GM23248 (cell line): Measurements from ENCODE around the gene JUP. TPM values are rescaled to one million over a fixed set of nuclear protein-coding genes. Genes with fewer than 3 reads are reported as not detected.

Experiments
- DNase-seq: peaks from one replicate; pipeline ENCODE4 v3.0.0-alpha.2; 2015
- H2AFZ ChIP-seq: fragments of 200-600 bp; sonication (generic); 2 replicates; pipeline ENCODE4 v1.6.1; 2016; ENCODE audit warnings: antibody characterized with exemption
- H3F3A ChIP-seq: fragments of 200-600 bp; sonication (generic); 2 replicates; pipeline ENCODE4 v1.6.1; 2016; ENCODE audit warnings: mild to moderate bottlenecking, antibody characterized with exemption, mixed run types; ENCODE audit not compliant: insufficient read depth
- H3K27ac ChIP-seq: fragments of 200-600 bp; sonication (generic); 2 replicates; pipeline ENCODE4 v1.5.1; 2016; ENCODE audit warnings: mild to moderate bottlenecking
- H3K27me3 ChIP-seq: fragments of 200-600 bp; sonication (generic); replicated peaks from 2 replicates; pipeline ENCODE4 v1.6.1; 2016; ENCODE audit warnings: mild to moderate bottlenecking; ENCODE audit not compliant: insufficient read depth
- H3K36me3 ChIP-seq: fragments of 200-600 bp; sonication (generic); 2 replicates; pipeline ENCODE4 v1.6.1; 2016; ENCODE audit warnings: low read depth, mild to moderate bottlenecking
- H3K4me1 ChIP-seq: fragments of 200-600 bp; sonication (generic); 2 replicates; pipeline ENCODE4 v1.6.1; 2016; ENCODE audit warnings: mild to moderate bottlenecking; ENCODE audit not compliant: insufficient read depth
- H3K4me2 ChIP-seq: fragments of 200-600 bp; sonication (generic); one replicate; pipeline ENCODE4 v1.6.1; 2016; ENCODE audit warnings: mild to moderate bottlenecking; ENCODE audit not compliant: unreplicated experiment
- H3K4me3 ChIP-seq: fragments of 200-600 bp; sonication (generic); 2 replicates; pipeline ENCODE4 v1.5.1; 2016; ENCODE audit warnings: mild to moderate bottlenecking
- H3K79me2 ChIP-seq: fragments of 200-600 bp; sonication (generic); 2 replicates; pipeline ENCODE4 v1.6.1; 2016; ENCODE audit warnings: mild to moderate bottlenecking; ENCODE audit not compliant: insufficient read depth
- H3K9ac ChIP-seq: fragments of 200-600 bp; sonication (generic); 2 replicates; pipeline ENCODE4 v1.6.1; 2016; ENCODE audit warnings: mild to moderate bottlenecking
- H3K9me2 ChIP-seq: fragments of 200-600 bp; sonication (generic); 2 replicates; pipeline ENCODE4 v1.6.1; 2016; ENCODE audit warnings: mixed run types, mild to moderate bottlenecking, moderate library complexity; ENCODE audit not compliant: insufficient read depth
- H3K9me3 ChIP-seq: fragments of 200-600 bp; sonication (generic); one replicate; pipeline ENCODE4 v1.6.1; 2017; ENCODE audit warnings: low read depth
- H4K20me1 ChIP-seq: fragments of 200-600 bp; sonication (generic); 2 replicates; pipeline ENCODE4 v1.6.0; 2016; ENCODE audit not compliant: insufficient read depth
- EZH2 ChIP-seq: fragments of 200-600 bp; sonication (generic); IDR thresholded peaks from 2 replicates; pipeline ENCODE4 v1.6.1; 2018; ENCODE audit warnings: antibody characterized with exemption, mild to moderate bottlenecking; ENCODE audit not compliant: insufficient read depth, poor library complexity, severe bottlenecking
- EZH2phosphoT487 ChIP-seq: fragments of 200-600 bp; sonication (generic); IDR thresholded peaks from 2 replicates; pipeline ENCODE4 v1.6.1; 2018; ENCODE audit warnings: antibody characterized with exemption, moderate library complexity, mild to moderate bottlenecking, low read depth; ENCODE audit not compliant: insufficient read depth
- WGBS, 2 experiments: methylation state at CpG; one replicate each; pipeline ENCODE4 v1.1.6; 2015 to 2017; ENCODE audit warnings: low lambda C conversion rate in 2 of 2, low coverage in 1 of 2; ENCODE audit errors: missing lambda C conversion rate in 2 of 2; 5-methylcytosine and 5-hydroxymethylcytosine counted together
- in situ Hi-C: fragments of 300-500 bp; cut with MboI; formaldehyde crosslinking; loops from 2 replicates; pipeline ENCODE4 v1.15.0; 2020
- polyA plus RNA-seq: library from polyadenylated mRNA; unstranded; fragments of >200 nt; fragmentation: Nextera tagmentation; extraction: Ambion mirVana; gene quantifications from 2 replicates; pipeline ENCODE4 v1.2.1, GENCODE V29; 2016
- total RNA-seq: library from RNA; depleted of rRNA; stranded (reverse); fragments of >200 nt; shearing (Covaris generic); gene quantifications from 2 replicates; pipeline ENCODE4 v1.2.3, GENCODE V29; 2014

The JUP gene
- total and polyA plus RNA-seq, 2 experiments from 2014 or later, result 2.3 to 3.6 TPM

GRCh38 chr17:41825175-41825845 lies 38.8 kb upstream of the JUP start:
- no peaks in the 10 kb centered on the region for H3K9me3 ChIP-seq
- H3K4me2 ChIP-seq, result no peak overlapping the region
- TF ChIP-seq EZH2, result no peak
- no peak for TF ChIP-seq EZH2phosphoT487
- DNase-seq, result no peak
- in situ Hi-C loops, result no loop called here
- no peak overlapping the region for H3K9ac ChIP-seq
- H4K20me1 ChIP-seq, result no peaks in the 10 kb centered on the region
- 89% methylated on average over 19 of the region's 19 CpGs for WGBS, 2 experiments
- no peaks in the 10 kb centered on the region for H3K4me1 ChIP-seq
- H3K4me3 ChIP-seq, result no peak overlapping the region
- H3K27ac ChIP-seq, result no peak overlapping the region
- peaks cover 19% of the 10 kb centered on the region for H3F3A ChIP-seq
- peaks cover 8% of the 10 kb centered on the region; the same call in 1 of the 2 replicates for H3K36me3 ChIP-seq
- no peaks in the 10 kb centered on the region for H3K79me2 ChIP-seq
- no peaks in the 10 kb centered on the region for H3K27me3 ChIP-seq
- no peaks in the 10 kb centered on the region for H3K9me2 ChIP-seq
- H2AFZ ChIP-seq, result no peak overlapping the region

GRCh38 chr17:41824086-41824485 lies 37.6 kb upstream of the JUP start:
- H3K4me2 ChIP-seq, result no peak overlapping the region
- H4K20me1 ChIP-seq, result no peaks in the 10 kb centered on the region
- no peaks in the 10 kb centered on the region for H3K79me2 ChIP-seq
- no peaks in the 10 kb centered on the region for H3K9me3 ChIP-seq
- no peaks in the 10 kb centered on the region for H3K36me3 ChIP-seq
- H3K27me3 ChIP-seq, result no peaks in the 10 kb centered on the region
- DNase-seq, result peak; percentile 58
- H3F3A ChIP-seq, result peaks cover 28% of the 10 kb centered on the region
- no peaks in the 10 kb centered on the region for H3K4me1 ChIP-seq
- WGBS, 2 experiments, result 9 to 11% methylated on average over 7 of the region's 7 CpGs
- no peak overlapping the region for H2AFZ ChIP-seq
- peak overlapping the region; percentile 38; the same call in 1 of the 2 replicates for H3K27ac ChIP-seq
- H3K4me3 ChIP-seq, result no peak overlapping the region
- H3K9me2 ChIP-seq, result no peaks in the 10 kb centered on the region
- in situ Hi-C loops, result no loop called here
- TF ChIP-seq EZH2, result no peak
- TF ChIP-seq EZH2phosphoT487, result no peak
- H3K9ac ChIP-seq, result no peak overlapping the region

- Histone ChIP-seq H3K4me2 (no peak overlapping the region), H3F3A (peaks cover 28% of the 10 kb centered on the region), H3K9me3 (no peaks in the 10 kb centered on the region), H4K20me1 (no peaks in the 10 kb centered on the region), H3K9me2 (no peaks in the 10 kb centered on the region), H3K4me3 (no peak overlapping the region), H3K36me3 (0 out of 2 replicates have a peak, but pooled peaks cover under 1% of the 10 kb centered on the region), H3K4me1 (no peaks in the 10 kb centered on the region), H3K9ac (no peak overlapping the region), H2AFZ (no peak overlapping the region), H3K27ac (peak overlapping the region; percentile 38; the same call in 1 of the 2 replicates), H3K27me3 (no peaks in the 10 kb centered on the region), H3K79me2 (0 out of 2 replicates have a peak, but pooled peaks cover under 1% of the 10 kb centered on the region)
- in situ Hi-C loops, result no loop called here
- no peak for DNase-seq
- no peak for TF ChIP-seq EZH2phosphoT487
- TF ChIP-seq EZH2, result no peak
- 76 to 81% methylated on average over 7 of the region's 7 CpGs for WGBS, 2 experiments
Measured at GRCh38 chr17:41823580-41823979, 37.1 kb upstream of the JUP start.

- in situ Hi-C loops, result no loop called here
- H3F3A ChIP-seq, result peaks cover 27% of the 10 kb centered on the region
- no peak overlapping the region for H3K4me3 ChIP-seq
- no peaks in the 10 kb centered on the region for H3K27me3 ChIP-seq
- H2AFZ ChIP-seq, result no peak overlapping the region
- no peaks in the 10 kb centered on the region for H3K4me1 ChIP-seq
- no peak overlapping the region for H3K4me2 ChIP-seq
- no peak for DNase-seq
- no peak for TF ChIP-seq EZH2phosphoT487
- no peak for TF ChIP-seq EZH2
- H3K9ac ChIP-seq, result no peak overlapping the region
- no peaks in the 10 kb centered on the region for H3K9me3 ChIP-seq
- H3K27ac ChIP-seq, result no peak overlapping the region
- H3K36me3 ChIP-seq, result peaks cover 5% of the 10 kb centered on the region; the same call in 1 of the 2 replicates
- no peaks in the 10 kb centered on the region for H3K9me2 ChIP-seq
- 92 to 100% methylated on average over 1 of the region's 1 CpG for WGBS, 2 experiments
- H4K20me1 ChIP-seq, result no peaks in the 10 kb centered on the region
- peaks cover 5% of the 10 kb centered on the region; the same call in 1 of the 2 replicates for H3K79me2 ChIP-seq
Measured at GRCh38 chr17:41823141-41823524, 36.6 kb upstream of the JUP start.
